DMS153 (cell line): Measurements from ENCODE around the gene EPN3.

Source experiments
- DNase-seq: peaks from one replicate; lab custom pipeline; 2025; lab: John Stamatoyannopoulos, UW

EPN3 gene

DNA sequence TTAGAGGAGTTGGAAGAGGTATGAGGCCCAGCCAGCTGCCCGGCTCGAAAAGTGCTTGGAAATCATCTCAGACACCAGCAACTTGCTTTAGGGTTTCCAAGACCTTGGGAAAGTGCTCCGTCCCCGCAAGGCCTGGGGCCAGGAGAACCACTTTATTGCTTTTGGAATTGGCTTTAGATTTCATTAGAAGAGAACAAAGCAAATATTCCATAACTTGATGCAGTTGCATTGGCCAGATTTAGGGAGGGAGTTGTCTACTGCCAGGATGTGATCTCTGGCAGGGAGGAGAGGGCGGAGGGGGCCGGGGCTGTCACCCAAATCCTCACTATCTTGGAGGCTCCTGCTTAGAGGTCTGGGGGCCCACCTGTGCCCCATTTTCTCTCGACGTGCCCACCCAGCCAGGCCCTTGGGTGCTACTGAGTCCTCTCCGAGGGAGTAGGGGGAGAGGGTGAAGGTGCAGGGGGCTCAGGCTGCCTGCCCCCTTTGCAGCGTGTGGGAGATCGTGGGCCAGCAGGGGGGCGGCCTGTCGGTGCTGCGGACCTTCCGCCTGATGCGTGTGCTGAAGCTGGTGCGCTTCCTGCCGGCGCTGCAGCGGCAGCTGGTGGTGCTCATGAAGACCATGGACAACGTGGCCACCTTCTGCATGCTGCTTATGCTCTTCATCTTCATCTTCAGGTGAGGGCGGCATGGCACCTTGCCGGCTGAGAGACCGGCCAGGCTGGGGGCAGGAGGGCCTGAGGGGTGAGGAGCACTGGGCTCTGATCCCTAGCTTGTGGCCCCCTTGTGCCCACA lies 58.6 kb downstream of the EPN3 start:
- no peak for DNase-seq

DNA sequence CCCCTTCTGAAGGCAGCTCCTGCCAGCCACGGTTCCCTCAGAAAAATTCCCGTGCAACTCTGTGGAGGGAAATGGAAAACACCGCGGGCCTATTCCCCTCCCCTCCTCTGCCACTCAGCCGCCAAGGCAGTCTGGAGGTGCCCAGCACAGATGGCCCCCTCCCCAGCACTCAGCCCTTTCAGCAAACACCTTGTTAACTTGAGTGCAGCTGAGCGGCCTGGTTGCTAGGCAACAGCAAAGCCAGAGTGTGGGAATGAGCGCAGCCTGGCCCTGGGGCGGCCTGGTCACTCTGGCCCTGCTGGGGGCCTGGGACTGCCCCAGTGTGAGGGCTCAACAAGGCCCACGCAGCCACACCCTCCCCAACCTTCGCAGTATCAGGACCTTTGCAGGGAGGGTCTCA lies 60.8 kb downstream of the EPN3 start:
- peak; percentile 54 for DNase-seq
